ENCODE results near the gene MEIS2.

Gene MEIS2

GRCh38 chr15:36947035-36947719 is 153.2 kb downstream of the MEIS2 start:
- no peak overlapping the region for H3K4me3 ChIP-seq (ENCODE audit: control insufficient read depth, low read depth, low read length)
- no peak for DNase-seq (ENCODE audit: low read depth)
- TF ChIP-seq CTCF (conservative IDR thresholded peaks at IDR 0.05; ENCODE audit: control insufficient read depth, insufficient read depth, low read depth, low read length): no peak

- no peak overlapping the region for H3K4me3 ChIP-seq (ENCODE audit: control insufficient read depth, low read depth, low read length)
- no peak for DNase-seq (ENCODE audit: low read depth)
- TF ChIP-seq CTCF (conservative IDR thresholded peaks at IDR 0.05; ENCODE audit: control insufficient read depth, insufficient read depth, low read depth, low read length): no peak
These were observed 155.9 kb downstream of the MEIS2 start for GRCh38 chr15:36944442-36944841.

GRCh38 chr15:36943508-36944361 is 156.6 kb downstream of the MEIS2 start:
- DNase-seq (ENCODE audit: low read depth): no peak
- TF ChIP-seq CTCF (conservative IDR thresholded peaks at IDR 0.05; ENCODE audit: control insufficient read depth, insufficient read depth, low read depth, low read length): no peak
- H3K4me3 ChIP-seq (ENCODE audit: control insufficient read depth, low read depth, low read length): no peak overlapping the region

GRCh38 chr15:36942248-36942827 is 158.0 kb downstream of the MEIS2 start:
- no peak for DNase-seq (ENCODE audit: low read depth)
- H3K4me3 ChIP-seq (ENCODE audit: control insufficient read depth, low read depth, low read length): no peak overlapping the region
- TF ChIP-seq CTCF (conservative IDR thresholded peaks at IDR 0.05; ENCODE audit: control insufficient read depth, insufficient read depth, low read depth, low read length): no peak

GRCh38 chr15:36941798-36942197 is 158.6 kb downstream of the MEIS2 start:
- no peak for DNase-seq (ENCODE audit: low read depth)
- TF ChIP-seq CTCF (conservative IDR thresholded peaks at IDR 0.05; ENCODE audit: control insufficient read depth, insufficient read depth, low read depth, low read length): no peak
- H3K4me3 ChIP-seq (ENCODE audit: control insufficient read depth, low read depth, low read length): no peak overlapping the region

GRCh38 chr15:36940636-36941260 is 159.6 kb downstream of the MEIS2 start:
- TF ChIP-seq CTCF (conservative IDR thresholded peaks at IDR 0.05; ENCODE audit: control insufficient read depth, insufficient read depth, low read depth, low read length): no peak
- DNase-seq (ENCODE audit: low read depth): no peak
- no peak overlapping the region for H3K4me3 ChIP-seq (ENCODE audit: control insufficient read depth, low read depth, low read length)
